SU-DHL-6 (cell line): Measurements from ENCODE around the gene SKP1.

Experiments used
- CTCF ChIP-seq: fragments of 200-600 bp; sonication (generic); IDR thresholded peaks from one replicate; pipeline ENCODE4 v1.5.1; 2017; ENCODE audit warnings: antibody characterized with exemption, mild to moderate bottlenecking, low read length, moderate library complexity; ENCODE audit not compliant: insufficient read depth, poor library complexity, severe bottlenecking
- EZH2phosphoT487 ChIP-seq: fragments of 200-600 bp; sonication (generic), shearing (Covaris generic); conservative IDR thresholded peaks from 2 replicates; pipeline ENCODE4 v1.6.1; 2018; ENCODE audit warnings: mild to moderate bottlenecking, antibody characterized with exemption, low read length, moderate library complexity, mixed read lengths

- no peak for TF ChIP-seq CTCF
- no peak for TF ChIP-seq EZH2phosphoT487
These were observed 30.9 kb upstream of the SKP1 start for GRCh38 chr5:134207696-134208095.
